ENCODE measurements around the gene LARP4B.

The LARP4B gene

GRCh38 chr10:814536-815302 is 116.8 kb downstream of the LARP4B start:
- TF ChIP-seq, protein P1, sequence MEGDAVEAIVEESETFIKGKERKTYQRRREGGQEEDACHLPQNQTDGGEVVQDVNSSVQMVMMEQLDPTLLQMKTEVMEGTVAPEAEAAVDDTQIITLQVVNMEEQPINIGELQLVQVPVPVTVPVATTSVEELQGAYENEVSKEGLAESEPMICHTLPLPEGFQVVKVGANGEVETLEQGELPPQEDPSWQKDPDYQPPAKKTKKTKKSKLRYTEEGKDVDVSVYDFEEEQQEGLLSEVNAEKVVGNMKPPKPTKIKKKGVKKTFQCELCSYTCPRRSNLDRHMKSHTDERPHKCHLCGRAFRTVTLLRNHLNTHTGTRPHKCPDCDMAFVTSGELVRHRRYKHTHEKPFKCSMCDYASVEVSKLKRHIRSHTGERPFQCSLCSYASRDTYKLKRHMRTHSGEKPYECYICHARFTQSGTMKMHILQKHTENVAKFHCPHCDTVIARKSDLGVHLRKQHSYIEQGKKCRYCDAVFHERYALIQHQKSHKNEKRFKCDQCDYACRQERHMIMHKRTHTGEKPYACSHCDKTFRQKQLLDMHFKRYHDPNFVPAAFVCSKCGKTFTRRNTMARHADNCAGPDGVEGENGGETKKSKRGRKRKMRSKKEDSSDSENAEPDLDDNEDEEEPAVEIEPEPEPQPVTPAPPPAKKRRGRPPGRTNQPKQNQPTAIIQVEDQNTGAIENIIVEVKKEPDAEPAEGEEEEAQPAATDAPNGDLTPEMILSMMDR (IDR thresholded peaks at IDR 0.05; ENCODE audit: low read depth, low read length) = no peak
- in situ Hi-C loops (cut with HindIII; ENCODE audit: low sequenced_read_pairs) = no loop called here
- DNase-seq (ENCODE audit: low read depth, low spot score) = no peak
- H3K4me3 ChIP-seq (ENCODE audit: low read depth, low read length) = no peak overlapping the region

GRCh38 chr10:813286-813685 is 118.2 kb downstream of the LARP4B start:
- no peak overlapping the region for H3K4me3 ChIP-seq (ENCODE audit: low read depth, low read length)
- TF ChIP-seq, protein P1 (IDR thresholded peaks at IDR 0.05; ENCODE audit: low read depth, low read length) = no peak
- in situ Hi-C loops (cut with HindIII; ENCODE audit: low sequenced_read_pairs) = no loop called here
- DNase-seq (ENCODE audit: low read depth, low spot score) = no peak

DNA sequence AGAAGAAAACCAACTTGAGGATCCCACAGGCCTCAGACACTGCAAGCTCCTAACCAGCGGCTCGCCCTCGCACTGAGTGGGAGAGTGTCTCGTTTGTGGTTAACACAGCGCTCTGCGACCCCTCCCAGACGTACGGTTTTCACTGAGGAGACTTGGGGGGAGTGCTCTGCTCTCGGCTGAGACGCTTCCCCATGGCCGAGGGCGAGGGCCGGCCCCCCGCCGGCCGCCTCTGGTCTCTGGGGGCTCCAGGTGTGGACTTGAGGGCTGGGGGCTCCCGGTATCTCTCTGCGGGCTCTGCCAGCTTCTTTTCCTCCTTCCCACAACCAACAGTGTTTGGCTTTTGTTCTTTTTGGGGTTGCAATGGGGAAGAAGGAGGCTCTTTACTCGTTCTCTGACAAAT is 118.7 kb downstream of the LARP4B start:
- in situ Hi-C loops (cut with HindIII; ENCODE audit: low sequenced_read_pairs) = no loop called here
- TF ChIP-seq, protein P1 (IDR thresholded peaks at IDR 0.05; ENCODE audit: low read depth, low read length) = no peak
- H3K4me3 ChIP-seq (ENCODE audit: low read depth, low read length) = no peak overlapping the region
- DNase-seq (ENCODE audit: low read depth, low spot score) = no peak

DNA sequence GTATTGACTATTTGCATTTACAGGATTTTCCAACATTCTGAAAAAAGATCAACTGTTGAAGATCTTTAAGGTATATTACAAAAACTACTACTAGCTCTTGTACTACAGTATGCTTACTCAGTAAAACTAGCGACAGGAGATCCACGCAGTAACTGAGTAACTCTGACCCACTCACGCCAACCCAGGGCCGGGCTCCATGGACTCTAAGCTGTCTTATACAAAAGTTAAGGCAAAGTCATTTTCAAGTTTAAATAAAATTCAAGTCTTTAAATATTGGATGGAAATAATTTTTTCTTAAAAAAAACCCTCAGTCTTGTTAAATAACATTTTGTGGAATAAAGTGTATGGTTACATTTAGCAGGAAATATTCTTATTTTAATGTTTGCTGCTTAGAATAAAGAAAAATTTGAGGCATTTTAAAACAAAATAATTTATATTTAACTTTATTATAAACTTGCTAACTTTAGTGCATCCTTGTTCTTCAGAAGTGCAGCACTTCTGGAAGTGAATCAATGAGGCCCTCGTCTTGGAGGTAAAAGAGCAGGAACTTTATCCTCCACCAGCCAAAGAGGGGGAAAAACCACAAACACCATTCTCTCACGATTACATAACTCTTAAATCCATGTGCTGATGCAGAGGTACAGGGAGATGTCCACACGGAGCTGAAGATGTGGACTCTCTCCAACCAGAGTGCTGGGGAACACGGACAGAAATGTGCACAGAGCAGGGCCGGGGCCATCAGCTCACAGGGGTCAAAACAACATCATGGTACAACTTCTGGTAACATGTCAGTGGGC is 119.9 kb downstream of the LARP4B start:
- TF ChIP-seq, protein P1 (IDR thresholded peaks at IDR 0.05; ENCODE audit: low read depth, low read length) = no peak
- in situ Hi-C loops (cut with HindIII; ENCODE audit: low sequenced_read_pairs) = no loop called here
- no peak overlapping the region for H3K4me3 ChIP-seq (ENCODE audit: low read depth, low read length)
- DNase-seq (ENCODE audit: low read depth, low spot score) = no peak

- DNase-seq (ENCODE audit: low read depth, low spot score) = peak; percentile 20
- TF ChIP-seq, protein P1 (IDR thresholded peaks at IDR 0.05; ENCODE audit: low read depth, low read length) = peak; percentile 46
- H3K4me3 ChIP-seq (ENCODE audit: low read depth, low read length) = no peak overlapping the region
- in situ Hi-C loops (cut with HindIII; ENCODE audit: low sequenced_read_pairs) = no loop called here
Measured at GRCh38 chr10:810351-810846, 121.1 kb downstream of the LARP4B start.

DNA sequence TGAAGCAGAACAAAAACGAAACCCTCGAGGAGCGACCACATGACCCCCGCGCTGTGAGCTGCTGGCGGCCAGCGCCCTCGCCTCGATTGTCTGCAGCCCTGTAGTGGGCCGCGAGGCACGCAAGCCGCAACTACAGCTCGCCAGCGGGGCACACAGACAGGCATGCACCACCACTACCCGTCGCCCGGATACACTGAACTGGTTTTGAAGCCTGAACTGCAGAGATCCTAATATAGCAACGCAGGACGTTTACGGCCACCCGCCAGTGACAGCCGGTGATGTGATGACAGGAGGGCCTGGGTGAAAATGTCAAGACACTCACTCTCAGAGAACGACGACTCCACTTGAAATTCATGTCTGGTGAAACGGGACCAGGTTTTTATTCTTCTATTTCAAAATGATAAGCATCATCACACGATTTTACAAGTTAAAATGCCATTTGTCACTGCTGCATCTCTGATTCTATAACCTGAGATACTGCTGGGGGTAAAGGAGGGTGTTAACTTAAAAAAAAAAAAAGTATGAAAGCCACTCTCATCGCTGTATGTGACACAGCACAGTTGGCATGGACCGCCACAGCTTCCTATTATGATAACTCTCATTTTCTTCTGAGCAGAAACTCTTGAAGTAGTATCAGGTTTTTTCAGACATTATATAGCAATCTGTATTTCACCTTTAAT is 121.7 kb downstream of the LARP4B start:
- in situ Hi-C loops (cut with HindIII; ENCODE audit: low sequenced_read_pairs) = no loop called here
- DNase-seq (ENCODE audit: low read depth, low spot score) = no peak
- TF ChIP-seq, protein P1 (IDR thresholded peaks at IDR 0.05; ENCODE audit: low read depth, low read length) = no peak
- no peak overlapping the region for H3K4me3 ChIP-seq (ENCODE audit: low read depth, low read length)
